Measurements from ENCODE around the gene CKB.
A peak's percentile ranks its signal among the peaks of the same experiment; 100 is the strongest.

The CKB gene

DNA sequence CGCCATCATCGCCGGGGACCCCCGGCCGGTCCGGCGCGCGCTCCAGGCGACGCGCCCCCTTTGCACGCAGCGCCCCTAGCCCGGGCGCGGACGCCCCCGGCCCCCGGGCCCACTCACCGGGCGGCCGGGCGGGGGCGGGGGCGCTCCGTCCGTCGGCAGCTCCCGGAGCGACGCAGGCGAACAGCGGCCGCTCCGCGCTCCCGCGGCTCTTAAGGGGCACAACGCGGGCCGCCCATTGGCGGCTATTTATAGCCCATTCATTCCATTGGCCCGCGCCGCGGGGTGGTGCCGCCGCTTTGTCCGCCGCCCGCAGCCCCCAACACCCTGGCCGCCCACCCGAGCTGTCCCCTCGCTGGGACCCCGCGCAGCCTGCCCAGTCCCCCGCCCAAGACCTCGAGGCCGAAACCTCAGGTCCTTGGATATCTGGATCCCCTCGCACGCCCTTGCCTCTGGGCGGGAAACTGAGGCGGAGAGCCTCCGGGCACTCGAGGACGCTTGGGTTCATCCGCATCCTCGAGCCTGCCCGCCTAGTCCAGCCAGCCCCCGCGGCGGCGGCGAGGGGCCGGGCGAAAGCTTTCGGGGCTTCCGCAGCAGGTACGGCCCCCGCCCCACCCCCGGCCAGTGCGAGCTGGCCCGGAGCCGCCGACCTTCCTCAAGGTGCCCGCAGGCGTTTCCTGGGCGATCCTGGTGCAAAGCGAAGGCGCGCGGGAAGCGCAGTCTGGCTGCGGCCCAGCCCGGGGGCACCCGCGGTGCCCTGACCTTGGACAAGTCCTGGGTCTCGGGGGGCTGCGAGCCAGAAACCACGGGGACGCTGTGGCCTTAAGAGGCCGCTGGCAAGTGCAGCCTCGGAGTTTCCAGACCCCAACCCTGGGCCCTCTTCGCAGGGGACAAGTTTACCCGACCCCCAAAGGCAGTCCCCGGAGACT is at the start of gene CKB:
Gene CKB, minus strand, starts transcription at position 182 of the 926 bp plus-strand sequence. CDS start 337 bp downstream, outside the sequence.
- DNase-seq: peak; percentile 78

DNA sequence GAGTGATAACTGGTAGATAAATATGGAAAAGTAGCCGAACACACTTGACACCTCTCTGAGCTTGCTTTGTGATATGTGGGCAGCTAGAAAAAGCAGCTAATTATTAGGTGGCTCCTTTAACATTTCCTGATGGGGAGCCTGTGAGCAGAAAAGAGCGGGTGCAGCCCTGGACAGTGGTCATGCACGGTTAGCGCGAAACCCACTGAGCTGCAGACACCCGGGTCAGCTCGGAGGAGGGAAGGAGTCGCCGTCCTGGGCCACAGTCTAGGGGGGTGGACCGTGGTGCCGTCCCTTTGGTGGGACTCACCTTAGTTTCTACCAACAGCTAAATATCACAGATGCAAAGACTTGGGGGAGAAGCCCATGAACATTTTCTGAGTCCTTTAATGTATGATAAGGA is 46.8 kb upstream of the CKB start:
- no peak for DNase-seq

DNA sequence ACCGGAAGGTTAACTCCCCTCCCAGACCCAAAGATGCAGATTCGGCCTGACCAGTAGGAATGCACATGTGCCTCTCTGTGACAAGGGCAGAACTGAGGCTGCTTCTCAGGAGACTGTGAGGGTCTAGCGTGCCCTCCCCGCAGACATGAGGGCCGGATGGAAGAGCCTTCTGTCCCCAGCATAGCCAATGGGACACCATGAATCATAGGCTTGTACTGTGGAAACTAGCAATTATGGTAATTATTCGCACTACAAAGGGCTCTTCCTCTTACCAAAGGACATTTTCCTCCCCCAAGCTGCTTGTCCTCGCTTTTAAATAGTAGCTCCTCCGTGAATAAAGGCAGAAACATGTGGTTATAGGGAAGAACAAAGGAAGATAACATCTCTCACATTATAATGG is 46.3 kb upstream of the CKB start:
- DNase-seq: no peak

DNA sequence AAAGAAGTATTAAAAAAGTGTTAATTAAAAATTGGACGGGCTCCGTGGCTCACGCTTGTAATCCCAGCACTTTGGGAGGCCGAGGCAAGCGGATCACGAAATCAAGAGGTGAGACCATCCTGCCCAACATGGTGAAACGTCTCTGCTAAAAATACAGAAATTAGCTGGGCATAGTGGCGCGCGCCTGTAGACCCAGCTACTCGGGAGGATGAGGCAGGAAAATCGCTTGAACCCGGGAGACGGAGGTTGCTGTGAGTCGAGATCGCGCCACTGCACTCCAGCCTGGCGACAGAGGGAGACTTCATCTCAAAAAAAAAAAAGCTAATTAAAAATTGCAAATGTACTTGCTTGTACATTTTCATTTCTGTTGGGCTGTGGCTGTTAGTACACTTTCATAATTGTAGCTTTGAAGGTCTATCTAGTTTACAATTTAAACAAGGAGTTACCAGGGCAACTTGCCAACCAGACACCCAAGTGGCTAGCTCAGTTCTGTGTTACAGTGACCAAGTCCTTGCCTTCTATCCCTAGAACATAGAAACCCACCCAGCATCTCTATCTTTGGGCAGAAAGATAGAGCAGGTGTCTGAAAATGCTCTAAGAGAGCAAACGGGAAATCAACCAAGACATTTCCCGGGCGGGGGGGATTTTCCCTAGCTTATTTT is 41.3 kb upstream of the CKB start:
- no peak for DNase-seq

DNA sequence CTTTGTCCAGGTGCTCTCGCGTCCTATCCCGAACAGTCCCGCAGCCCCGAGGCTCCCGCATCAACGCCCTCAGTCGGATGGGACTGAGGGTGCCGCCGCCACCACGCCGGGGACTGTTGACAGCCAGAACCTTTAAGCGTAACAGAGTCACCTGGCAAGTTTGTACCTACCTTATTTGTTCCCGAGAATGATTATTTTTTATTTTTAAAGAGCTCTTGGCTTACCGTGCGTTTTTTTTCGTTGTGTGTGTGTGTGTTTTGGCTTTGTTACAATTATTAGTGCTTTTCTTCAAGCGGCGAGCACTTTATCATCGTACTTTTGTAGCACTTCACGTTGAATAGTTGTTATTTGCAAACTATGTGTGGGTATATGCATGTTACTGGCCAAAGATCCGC is 40.6 kb upstream of the CKB start:
- no peak for DNase-seq

DNA sequence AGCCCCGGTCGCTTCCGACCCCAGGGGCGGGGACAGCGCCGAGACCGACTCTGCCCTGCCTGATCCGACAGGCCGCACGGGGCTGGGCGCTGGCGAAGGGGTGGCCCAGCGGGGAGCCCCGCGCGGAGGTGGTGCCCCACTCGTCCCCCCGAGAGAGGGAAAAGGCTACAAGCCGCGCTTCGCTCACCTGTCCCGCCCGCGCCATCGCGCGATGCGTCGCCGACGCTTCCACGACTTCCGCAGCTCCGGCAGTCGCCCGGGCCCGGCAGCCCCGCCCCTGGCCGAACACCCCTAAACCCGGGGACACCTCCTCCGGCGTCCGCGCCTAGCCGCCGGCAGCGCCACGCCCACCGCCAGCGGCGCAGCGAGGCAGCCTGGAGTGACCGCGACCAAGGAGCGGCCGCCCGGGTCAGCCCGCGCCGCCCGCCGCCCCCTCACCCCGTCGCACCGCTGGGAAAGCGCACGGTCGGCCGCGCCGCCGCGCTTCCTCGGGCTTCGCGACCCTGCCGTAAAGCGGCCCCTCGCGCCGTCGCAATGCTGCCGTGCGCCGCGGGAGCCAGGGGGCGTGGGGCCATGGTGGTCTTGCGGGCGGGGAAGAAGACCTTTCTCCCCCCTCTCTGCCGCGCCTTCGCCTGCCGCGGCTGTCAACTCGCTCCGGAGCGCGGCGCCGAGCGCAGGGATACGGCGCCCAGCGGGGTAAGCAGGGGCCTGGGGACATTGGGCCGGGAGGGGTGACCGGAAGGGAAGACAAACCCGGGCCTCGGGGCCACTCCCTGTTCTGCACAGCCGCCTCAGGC is 40.0 kb upstream of the CKB start, which contains the start of the genes BAG5 and COA8:
Gene BAG5, minus strand, starts transcription at position 229 of the 797 bp plus-strand sequence. CDS start 1,493 bp downstream, outside the sequence.
Gene COA8, plus strand, starts transcription at position 532 of the 797 bp plus-strand sequence. Its CDS starts 42 bp downstream, at position 574.
- peak; percentile 89 for DNase-seq

DNA sequence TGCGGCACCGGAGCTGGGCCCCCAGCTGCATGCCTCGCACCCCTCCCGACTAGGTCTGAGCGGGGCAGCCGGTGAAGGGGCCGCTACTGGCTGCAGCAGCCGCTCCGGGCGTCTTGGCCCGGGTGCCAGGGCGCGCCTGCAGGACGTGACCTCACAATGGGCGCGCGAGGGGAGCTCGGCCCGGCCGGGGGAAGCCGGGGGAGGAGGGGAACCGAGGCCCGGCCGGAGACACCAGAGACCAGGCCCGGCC is 39.5 kb upstream of the CKB start:
- peak; percentile 59 for DNase-seq

DNA sequence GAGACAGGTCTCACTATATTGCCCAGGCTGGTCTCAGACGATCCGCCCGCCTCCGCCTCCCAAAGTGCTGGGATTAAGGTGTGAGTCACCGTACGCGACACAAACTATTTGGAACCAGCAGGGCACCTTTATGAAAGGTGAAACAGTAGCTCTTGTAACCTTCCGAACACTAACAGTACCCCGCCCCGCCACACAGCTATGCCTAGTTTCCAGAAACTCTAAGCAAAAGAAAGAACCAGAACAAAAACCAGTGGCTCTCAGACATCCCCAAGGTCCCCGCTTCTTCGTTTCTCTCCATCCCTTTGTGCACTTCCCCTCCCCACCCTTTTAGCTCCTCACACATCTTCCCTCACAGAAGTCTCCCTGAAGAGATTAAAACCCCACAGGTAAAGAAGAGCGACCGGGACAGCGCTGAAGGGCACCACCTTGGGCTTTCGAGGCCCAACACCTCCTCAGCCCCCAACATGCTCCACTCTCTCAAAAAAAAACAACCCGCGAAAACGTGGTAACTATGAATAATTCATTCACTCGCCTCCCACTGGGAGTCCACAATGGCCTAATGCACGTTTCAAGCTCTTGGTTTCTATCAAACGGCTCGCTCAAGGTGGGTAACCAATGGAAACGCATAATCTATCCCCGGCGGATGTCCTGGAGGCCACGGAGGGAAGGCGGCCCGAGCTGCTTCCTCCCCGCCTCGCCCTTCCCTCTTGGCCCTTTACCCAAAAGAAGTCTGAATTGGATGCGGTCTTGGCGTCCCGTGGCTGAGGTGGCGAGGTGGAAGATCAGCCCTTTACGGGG is 39.0 kb upstream of the CKB start:
- DNase-seq: peak; percentile 43

DNA sequence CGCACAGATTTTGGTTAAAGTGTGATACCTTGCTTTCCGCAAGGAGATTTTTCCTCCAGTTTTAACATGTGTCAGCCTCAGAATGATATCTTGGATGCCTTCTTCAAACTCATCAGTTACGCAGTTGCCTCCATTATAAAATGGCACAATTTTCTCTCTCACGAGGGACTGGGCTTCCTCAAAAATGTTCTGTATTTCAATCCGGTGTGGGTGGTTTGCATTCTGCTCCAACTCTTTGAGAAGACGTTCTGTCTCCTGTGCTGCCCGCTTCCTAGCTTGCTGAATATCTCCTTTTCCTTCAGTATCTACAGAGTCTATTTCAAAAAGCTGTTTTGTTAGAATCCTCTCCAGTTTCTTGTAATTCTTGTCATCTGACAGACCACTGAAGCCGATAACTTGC is 38.1 kb upstream of the CKB start:
- peak; percentile 3 for DNase-seq

DNA sequence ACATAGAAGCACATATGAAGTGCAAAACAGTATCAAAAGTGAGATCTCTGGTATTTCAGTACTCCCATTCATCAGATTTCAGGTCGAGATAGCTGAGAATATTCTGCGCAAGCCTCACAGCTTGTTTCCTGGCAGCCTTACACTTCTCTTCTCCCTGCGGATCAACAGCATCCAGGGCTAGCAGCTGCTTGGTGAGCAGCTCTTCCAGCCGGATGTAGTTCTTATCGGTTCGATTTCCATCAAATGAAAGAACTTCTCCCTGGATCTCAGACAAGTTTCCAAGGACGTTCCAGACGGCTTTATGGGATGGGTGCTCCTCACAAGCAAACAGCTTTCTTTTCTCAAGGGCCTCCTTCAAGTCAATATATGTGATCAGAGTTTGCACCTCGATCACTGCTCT is 37.1 kb upstream of the CKB start:
- no peak for DNase-seq

DNA sequence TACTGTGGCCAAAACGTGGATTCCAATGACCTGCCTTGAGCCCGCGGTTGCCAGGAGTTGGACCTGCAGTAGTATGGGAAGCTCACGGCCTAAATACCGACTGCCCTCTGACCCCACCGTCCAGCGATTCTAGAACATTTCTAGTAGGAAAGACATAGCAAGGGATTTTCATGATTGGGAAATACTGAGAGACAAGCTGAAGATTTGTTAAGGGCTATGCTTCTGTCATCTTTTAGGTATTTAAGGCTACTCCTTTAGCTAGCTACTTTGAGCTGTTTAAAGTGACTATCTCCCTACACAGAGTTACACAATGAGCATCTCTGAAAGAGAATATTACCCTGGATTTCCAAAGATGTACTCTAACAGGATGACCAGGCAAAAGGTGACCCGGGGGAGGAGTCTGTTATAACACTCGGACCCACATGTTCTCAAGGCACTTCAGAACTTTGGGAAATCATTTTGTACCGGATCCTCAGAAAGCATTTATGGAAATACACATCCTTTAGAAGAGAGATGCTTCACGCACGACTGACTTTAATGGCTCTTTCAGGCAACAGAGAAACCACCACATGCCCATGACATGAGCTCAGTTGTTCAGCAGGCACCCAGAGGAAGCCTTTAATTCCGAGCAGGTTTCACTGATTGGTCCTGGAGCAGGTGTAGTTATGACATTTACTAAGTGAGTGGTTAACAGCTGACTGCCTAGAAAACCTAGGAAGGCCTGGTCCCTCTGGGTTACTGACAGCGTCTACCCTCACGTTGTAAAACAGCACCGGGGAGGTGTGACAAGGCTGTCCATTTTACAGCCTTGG is 35.6 kb upstream of the CKB start:
- no peak for DNase-seq

DNA sequence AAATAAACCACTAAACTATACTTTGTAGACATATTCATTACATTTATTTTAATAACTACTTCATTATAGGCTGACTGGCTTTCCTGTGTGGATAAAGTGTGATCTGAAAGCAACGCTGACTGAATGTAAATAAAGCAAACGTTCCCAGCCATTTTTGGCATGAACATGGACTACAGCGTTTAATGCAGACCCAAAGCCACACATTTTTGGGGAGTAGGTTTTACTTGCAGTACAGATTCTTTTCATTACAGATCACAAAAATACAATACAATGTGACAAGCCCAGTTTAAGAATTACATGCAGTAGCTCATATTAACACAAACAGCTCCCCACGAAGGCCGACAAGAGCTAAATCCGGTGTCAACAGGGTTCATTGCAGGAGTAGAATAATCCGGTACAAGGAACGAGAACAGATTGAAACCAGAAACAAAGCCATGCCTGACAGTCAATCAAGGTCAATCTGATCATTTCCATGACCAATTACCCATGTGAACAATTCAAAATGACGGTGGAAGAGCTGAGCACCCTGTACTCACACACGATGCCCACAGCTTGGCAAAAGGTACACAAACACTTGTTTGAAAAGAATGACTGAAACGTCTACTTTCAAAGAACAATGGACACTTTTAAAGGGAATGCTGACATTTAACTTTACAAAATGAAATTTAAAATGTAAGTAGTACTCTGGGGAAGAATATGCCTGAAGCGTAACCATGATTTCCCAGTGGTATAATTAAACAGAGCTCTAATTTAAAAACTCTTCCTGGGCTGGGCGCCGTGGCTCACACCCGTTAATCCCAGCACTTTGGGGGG is 34.5 kb upstream of the CKB start:
- DNase-seq: no peak

DNA sequence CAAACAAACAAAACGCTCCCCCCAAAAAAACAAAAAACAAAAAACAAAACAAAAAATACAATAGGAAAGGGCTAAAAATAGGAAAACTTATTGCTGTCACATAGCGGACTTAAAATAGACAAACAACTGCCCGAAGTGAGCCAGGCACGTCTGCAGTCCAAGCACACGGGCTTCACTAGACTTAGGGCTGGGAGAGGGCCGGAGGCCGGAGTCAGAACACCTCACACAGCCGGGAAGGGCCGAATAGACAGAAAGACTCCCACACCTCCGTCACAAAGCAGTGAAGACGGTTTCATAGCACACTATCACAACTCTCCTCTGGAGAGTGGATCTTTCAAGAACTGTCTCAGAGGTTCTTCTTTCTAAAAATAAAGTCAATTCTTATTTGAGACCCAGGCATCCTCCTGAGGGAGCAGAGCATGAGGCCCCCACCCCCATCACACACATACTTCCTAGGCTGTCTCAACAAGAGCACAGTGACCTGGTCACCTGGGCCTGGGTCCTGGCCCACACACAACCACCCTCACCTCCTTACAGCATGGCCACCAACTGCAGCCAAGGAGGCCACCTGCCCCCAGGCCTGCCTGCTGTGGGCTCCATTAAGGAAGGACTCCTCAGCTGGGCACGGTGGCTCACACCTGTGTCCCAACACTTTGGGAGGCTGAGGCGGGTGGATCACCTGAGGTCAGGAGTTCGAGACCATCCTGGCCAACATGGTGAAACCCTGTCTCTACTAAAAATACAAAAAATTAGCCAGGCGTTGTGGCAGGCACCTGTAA is 33.1 kb upstream of the CKB start:
- no peak for DNase-seq

DNA sequence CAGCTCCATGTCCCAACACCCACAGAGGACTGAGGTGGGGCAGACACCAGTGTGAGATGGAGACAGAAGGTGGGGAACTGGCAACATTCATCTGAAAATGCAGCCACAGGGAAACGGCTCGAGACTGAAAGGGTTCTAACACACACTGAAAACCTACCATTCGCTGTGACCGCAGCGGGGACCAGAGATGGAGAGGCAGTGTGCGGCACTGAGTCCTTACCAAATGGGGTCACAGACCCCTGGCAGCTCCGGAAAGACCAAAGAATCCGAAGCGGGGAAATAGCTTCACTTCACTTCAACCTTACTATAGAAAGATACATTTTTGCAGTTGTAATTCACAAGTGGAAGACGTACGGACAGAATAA is 30.2 kb upstream of the CKB start:
- DNase-seq: no peak

DNA sequence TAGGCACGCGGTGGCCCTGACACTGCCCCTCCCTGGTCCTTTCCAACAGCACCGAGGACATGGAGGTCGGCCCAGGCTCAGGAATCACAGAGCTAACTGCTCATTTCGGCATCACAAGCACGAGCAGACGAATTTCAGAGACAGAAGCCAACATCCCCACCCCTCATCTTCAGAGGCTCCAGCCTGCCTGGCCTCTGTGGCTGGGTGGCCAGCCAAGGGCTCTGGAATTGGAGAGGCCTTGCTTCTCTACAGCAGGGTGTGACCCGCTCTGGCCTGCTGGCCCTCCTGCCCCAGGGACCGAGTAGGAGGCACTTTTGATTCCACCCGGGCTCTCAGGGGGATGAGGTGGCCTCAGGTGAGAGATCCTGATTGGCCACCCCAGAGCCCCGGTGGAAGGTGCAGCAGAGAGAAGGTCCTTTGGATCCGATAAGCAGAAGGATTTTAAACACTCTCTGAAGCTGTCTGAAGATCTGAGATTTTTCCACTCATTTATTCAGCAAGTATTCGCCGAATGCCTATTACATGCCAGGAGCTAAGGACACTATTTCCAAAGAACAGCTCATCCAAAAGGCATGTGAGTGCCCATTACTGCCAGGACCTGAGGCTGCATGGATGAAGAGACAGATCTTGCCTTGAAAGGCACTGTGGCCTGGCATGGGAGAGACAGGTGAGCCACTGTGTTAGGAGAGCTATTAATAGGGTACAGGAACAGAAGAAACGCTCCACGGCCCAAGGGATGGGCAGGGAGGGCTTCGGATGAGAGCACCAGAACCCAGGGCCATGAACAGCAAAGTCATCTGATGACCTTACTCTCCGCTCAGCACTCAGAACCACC is 29.6 kb upstream of the CKB start:
- DNase-seq: no peak

DNA sequence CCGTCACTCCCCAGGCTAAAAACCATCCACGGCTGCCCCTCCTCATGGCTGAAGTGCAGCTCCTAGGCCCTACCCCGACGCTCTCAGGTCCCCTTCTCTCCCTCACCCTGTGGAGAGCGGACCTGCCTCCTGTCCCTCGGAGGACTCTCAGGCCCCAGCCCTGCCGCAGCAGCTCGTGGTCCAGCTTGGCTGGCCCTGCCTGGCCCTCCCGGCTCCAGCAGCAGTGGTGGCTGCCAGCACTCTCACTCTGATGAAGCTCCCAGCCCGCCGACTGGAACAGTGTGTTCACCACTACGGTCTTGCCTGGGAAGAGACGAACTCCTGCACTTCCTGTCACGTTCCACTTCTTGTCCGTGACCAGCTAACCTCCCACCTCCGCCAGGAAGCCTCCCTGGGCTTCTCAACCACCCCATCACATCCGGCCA is 28.7 kb upstream of the CKB start:
- no peak for DNase-seq

DNA sequence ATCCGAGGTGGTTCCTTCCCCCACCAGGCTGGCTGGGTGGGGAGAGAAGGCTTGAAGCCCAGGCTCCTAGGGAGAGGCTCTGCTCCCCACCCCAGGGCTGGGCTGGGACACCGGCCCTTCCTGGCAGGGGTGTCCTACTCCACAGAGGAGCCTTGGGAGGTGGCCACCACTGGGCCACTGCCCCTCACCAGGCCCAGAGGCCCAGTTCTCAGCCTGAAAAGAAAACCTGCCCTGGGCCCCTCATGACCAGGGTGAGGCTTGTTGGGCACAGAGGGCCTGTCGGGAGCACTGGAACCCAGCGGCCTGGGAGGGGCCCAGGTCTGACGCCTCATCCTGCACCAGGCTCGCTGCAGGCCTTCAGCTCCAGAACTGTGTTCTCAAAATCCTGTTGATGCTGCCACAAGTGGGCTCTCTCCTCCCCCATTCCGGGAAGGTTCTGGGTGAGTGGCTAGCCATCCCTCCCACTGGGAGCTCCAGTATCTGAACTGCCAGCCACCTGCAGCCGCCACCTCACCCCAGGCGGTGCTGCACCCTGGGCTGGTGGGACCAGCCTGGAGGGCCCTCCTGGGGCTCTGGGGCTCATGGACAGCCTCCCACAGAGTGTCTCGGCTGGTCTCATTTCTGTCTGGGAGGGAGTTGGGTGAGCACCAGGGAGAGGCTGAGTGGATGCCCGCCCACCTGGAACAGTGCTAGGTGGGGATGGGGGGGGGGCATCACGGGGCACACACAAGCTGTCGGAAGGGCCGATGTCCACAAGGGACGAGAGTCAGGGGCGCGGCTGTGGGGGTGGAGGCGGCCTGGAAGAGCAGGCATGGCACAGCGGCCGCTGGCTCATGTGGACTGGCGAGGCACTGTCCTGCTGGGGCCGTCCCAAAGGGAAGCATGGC is 28.1 kb upstream of the CKB start:
- no peak for DNase-seq

Data from suppressor macrophage treated with lipopolysaccharide for 4 hours (primary cell).